Gastrocnemius medialis (tissue), 4 donors: Measurements from ENCODE around the gene STRN.

Experiments
- POLR2A ChIP-seq, 2 donors: fragments of 450-650 bp; IDR thresholded peaks; one replicate each; pipeline ENCODE4 v1.6.1; 2017; ENCODE audit warnings: antibody characterized with exemption in 2 of 2, mild to moderate bottlenecking in 2 of 2, moderate library complexity in 2 of 2
- TF ChIP-seq, protein P1 (sequence below), 5 experiments: fragments of 450-650 bp in 3 of 5; fragments of 200-600 bp in 2 of 5; sonication (generic) in 2 of 5; IDR thresholded peaks in 4 of 5; conservative IDR thresholded peaks in 1 of 5; 1 replicate in 4 of 5; 2 replicates in 1 of 5; pipeline ENCODE4 v1.5.1; 2016 to 2019; ENCODE audit warnings: antibody characterized with exemption in 5 of 5, mild to moderate bottlenecking in 3 of 5, moderate library complexity in 3 of 5

DNA sequence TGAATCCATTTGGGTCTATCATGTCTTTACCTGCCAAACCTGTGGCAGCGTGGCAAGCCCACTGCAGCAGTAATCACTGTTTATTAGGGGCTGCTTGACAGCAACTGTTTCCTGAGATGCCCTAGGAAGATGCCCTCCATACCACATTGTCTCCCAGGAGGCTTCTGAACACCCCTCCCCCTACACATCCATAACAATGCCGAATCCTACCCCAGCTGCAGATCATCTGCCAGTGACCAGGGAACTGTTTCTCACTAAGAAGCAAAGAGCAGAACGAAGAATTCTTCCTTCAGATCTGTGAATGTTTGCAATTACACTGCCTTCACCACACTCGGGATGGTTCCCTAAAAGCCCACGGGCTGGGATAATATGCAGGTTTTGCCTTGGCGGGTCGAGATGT lies 142.1 kb downstream of the STRN start:
- no peak for TF ChIP-seq POLR2A (IDR thresholded peaks at IDR 0.05)
- TF ChIP-seq, protein P1, sequence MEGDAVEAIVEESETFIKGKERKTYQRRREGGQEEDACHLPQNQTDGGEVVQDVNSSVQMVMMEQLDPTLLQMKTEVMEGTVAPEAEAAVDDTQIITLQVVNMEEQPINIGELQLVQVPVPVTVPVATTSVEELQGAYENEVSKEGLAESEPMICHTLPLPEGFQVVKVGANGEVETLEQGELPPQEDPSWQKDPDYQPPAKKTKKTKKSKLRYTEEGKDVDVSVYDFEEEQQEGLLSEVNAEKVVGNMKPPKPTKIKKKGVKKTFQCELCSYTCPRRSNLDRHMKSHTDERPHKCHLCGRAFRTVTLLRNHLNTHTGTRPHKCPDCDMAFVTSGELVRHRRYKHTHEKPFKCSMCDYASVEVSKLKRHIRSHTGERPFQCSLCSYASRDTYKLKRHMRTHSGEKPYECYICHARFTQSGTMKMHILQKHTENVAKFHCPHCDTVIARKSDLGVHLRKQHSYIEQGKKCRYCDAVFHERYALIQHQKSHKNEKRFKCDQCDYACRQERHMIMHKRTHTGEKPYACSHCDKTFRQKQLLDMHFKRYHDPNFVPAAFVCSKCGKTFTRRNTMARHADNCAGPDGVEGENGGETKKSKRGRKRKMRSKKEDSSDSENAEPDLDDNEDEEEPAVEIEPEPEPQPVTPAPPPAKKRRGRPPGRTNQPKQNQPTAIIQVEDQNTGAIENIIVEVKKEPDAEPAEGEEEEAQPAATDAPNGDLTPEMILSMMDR (IDR thresholded peaks at IDR 0.05 in 4 of 5, conservative IDR thresholded peaks at IDR 0.05 in 1 of 5), result no peak
